HG02798 (cell line): Measurements from ENCODE around the gene FBN2.

Source experiments
- ATAC-seq: cut with Tn5 transposase; IDR thresholded peaks from one replicate; pipeline ENCODE4 v1.9.1; 2021; ENCODE audit warnings: mild to moderate bottlenecking; ENCODE audit not compliant: unreplicated experiment, poor library complexity

Gene FBN2

GRCh38 chr5:128380337-128380736 is 157.7 kb downstream of the FBN2 start:
- no peak for ATAC-seq

- no peak for ATAC-seq
Observed at GRCh38 chr5:128378632-128379031, 159.4 kb downstream of the FBN2 start.

DNA sequence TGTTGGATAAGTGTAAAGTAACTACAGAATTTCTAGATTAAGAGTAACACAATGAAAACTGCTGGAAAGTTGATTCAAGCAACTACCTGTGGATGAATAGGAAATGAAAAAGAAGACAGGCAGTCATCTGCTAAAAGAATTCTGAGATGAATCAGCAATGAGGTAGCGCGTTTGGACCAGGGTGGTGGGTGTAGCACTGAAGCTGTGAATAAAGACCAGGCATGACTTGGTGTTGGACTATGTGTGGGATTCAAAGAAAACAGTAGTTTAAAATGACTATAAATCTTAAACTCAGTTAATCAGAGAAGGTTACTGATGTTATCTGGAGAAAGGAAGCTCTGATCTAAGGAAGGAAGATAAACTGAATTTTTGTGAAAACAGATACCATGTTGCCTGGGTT is 159.8 kb downstream of the FBN2 start:
- no peak for ATAC-seq

- ATAC-seq, result no peak
Observed at GRCh38 chr5:128376577-128376976, 161.5 kb downstream of the FBN2 start.

- no peak for ATAC-seq
Observed at GRCh38 chr5:128366147-128366546, 171.9 kb downstream of the FBN2 start.

GRCh38 chr5:128362370-128362769 is 175.7 kb downstream of the FBN2 start:
- ATAC-seq, result no peak

- ATAC-seq, result no peak
Observed at GRCh38 chr5:128358826-128359225, 179.2 kb downstream of the FBN2 start.

DNA sequence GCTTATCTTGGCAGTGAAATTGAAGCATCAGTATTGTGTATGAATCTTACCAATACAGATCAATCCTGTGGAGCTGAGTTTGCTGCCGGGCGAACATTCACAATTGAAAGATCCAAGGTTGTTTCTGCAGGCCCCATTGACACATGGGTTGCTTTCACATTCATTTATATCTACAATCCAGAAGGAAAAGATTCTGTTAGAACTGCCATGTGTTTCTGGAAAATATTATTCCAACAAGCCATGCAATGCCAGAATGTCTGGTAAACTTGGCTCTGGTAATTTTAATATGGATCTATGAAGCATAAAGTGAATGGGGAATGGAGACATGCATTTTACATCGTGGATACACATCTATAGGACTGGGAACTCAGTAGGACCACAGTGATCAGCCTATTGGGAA is 180.8 kb downstream of the FBN2 start:
- ATAC-seq, result no peak

DNA sequence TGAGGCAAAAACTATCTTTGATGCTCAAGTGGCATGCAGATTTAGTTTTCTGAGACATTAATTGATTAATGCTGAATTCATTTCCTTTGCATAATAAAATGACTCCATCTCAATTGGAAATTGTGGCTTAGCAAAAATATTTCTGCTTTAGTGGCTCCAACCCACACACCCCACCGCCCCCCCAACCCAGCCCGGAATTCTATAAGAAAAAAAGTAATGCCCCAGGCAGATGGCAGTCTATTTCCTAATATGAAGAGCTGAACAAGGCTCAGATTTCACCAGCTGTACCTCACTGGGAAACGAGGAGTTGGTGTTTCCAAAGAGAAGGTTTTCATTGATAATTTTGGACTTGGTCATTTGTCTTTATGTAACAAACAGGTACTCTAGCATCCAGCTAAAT is 182.1 kb downstream of the FBN2 start:
- ATAC-seq, result no peak

- ATAC-seq, result no peak
Observed at GRCh38 chr5:128353441-128354107, 184.5 kb downstream of the FBN2 start.

DNA sequence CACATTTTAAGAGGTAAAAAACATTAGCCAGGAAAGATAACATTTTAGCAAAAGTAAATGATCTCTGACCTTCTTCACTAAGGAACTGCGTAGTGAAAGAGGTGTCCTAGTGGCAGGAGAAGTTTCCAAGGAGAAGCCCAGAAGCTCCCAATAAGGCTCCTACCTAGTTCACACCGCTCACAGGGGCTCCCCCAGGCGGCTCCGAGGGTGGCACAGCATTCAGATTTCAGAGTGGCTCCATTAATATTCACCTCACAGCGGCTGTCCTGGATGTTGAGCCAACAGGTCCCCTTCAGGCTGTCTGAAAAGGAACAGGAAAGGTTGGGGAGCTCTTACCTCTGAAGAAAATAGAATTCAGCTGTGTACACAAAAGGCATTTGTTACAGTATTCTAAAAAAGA is 187.3 kb downstream of the FBN2 start:
- ATAC-seq, result no peak

DNA sequence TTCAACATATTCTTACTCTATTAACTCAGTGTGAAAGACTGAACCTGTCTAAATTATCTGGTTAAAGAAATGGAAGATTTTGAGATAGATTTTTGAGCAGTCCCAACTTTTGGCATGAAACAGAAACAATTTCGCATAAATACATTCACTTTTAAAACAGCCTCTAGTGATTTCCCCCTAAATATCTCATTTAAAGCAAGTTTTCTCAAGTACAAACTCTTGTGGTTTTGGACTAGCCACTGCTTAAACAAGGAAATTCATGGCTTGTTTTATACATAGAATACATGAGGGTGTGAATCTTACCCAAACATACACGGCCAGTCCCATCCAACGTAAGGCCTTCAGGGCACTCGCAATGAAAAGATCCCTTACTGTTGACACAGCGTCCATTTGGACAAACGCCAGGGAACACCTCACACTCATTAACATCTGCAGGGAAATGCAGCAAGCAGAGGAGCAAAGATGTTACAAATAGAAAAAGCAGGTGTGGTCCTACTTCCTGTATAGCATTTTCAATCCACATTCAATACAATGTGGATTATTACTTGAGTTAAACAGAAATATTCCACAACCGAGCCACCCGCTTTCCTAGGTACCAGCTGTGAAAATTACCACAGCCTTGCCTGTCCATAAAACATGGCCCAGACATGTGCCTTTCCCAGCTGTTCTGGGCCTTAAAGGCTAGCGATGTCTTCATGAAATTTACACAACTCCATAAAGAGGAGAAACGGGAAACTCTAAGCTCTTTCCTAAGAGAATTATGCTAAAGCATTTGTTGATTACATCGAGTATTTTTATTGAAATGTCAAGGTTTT is 188.8 kb downstream of the FBN2 start:
- no peak for ATAC-seq

GRCh38 chr5:128346038-128346437 is 192.0 kb downstream of the FBN2 start:
- no peak for ATAC-seq

- no peak for ATAC-seq
Observed at GRCh38 chr5:128345247-128345646, 192.8 kb downstream of the FBN2 start.

- no peak for ATAC-seq
Observed at GRCh38 chr5:128343168-128343567, 194.9 kb downstream of the FBN2 start.

DNA sequence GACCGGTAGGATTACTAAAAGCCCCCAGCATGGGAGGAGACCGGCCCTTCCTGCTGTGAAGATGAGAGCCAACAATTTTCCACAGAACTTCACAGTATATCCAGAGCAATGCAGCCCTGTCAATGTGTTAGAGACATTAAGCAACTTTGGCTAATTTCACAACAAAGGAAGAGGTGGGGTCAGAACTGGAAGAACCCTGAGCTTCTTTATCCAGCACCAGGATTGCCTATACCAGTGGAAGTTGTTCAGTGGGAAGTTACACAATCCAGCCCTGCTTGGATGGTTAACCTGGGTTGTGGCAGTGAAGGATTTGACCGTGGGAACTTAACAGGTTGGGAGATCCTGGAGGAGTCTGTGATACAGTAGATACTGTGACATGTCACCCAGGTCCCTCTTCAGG is 197.0 kb downstream of the FBN2 start:
- ATAC-seq, result no peak

- ATAC-seq, result no peak
Observed at GRCh38 chr5:128340648-128341047, 197.4 kb downstream of the FBN2 start.

GRCh38 chr5:128339585-128339984 is 198.5 kb downstream of the FBN2 start:
- ATAC-seq, result no peak

GRCh38 chr5:128338649-128339048 is 199.4 kb downstream of the FBN2 start:
- no peak for ATAC-seq

DNA sequence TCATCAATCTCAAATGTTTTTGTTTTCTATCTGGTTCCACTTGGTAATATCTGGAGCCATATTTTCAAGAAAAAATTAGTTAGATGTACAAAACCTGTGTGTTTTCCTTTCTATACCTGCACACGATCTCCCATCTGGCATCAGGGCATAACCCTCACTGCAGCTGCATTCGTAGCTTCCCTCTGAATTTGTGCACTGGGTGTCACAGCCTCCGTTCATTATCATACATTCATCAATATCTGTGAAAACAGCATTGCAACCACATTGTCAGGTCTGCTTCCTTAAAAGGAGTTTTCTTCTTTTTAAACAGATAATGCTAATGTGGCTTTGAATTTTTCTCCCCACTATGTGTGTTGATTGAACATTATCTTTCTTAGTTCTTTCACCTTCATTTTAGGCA is 202.7 kb downstream of the FBN2 start:
- ATAC-seq, result no peak

DNA sequence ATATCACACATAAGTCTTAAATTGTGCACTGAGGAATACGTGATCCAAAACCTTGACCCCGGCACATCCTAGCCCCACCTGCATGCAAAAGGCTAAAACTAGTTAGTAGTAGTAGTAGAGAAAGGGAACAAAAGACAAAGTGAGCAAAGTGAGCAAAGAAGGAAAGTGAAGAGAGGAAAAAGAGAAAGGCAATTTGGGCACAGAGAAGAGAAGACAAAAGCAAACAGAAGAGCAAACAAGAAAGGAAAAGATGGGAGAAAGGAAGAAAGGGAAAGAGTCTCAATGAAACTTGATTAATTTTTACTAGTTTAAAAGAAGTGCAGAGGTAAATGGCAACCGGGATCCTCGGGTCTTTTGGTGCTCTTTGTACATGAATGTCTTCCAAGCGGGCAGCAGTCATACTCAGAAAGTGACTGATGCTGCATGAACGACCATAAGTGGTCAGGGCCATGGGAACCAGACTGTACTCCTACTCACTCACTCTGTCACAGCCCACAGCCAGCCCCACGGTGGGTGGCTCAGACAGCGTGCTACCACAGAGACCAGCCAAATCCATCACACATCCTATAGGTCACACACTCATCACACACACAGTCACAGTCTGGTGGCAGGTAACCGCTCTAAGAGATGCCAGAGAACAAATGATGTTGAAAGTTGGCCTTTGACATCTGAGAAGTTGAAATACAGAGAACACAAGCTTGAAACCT is 203.9 kb downstream of the FBN2 start:
- ATAC-seq, result no peak
